Erythroblast (primary cell): ENCODE measurements around the gene OPCML.

Experiments used
- GATA1 ChIP-seq: IDR thresholded peaks from 2 replicates; pipeline ENCODE4 v1.6.1; 2011; ENCODE audit warnings: low read depth, mild to moderate bottlenecking, control low read depth, low read length, moderate library complexity
- POLR2A ChIP-seq: IDR thresholded peaks from 2 replicates; pipeline ENCODE4 v1.6.1; 2011; ENCODE audit warnings: mild to moderate bottlenecking, low read length

DNA sequence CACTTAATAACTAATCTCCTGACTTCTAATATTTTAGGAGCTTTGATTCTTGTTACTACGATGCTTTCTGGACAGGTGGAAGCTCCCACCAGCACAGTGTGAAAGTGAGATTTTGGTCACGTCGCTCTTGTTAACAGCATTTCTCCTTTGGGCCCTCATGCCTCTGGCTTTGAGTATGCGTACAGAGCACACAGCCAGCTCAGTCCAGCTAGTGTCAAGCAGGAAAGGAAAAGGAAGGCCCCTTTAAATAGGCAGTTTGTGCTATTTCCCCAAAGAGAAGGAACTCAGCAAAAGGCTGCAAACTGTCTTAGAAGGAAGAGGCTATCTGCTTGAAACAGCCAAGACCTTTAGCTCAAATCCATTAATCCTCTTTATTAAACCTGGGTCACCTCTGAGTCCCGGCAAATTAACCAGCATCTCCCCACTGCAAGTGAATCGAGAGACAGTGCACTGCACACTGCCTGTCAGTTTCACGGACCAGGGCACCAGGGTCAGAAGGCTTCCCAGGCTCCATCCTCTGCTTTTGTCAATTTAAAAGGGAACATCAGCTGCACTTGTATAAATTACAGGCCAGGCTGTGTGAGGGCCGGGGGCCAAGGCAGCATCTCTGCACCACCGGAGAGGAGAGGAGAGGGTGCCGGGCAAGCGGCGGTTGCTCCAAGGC is 34.7 kb downstream of the OPCML start:
- TF ChIP-seq POLR2A, result no peak
- TF ChIP-seq GATA1, result no peak
